Measurements from ENCODE around the gene CST9L. TPM values are rescaled to one million over a fixed set of nuclear protein-coding genes. Genes with fewer than 3 reads are reported as not detected.

Gene CST9L
- total RNA-seq, 1 donor from 2014 or later, result not detected

DNA sequence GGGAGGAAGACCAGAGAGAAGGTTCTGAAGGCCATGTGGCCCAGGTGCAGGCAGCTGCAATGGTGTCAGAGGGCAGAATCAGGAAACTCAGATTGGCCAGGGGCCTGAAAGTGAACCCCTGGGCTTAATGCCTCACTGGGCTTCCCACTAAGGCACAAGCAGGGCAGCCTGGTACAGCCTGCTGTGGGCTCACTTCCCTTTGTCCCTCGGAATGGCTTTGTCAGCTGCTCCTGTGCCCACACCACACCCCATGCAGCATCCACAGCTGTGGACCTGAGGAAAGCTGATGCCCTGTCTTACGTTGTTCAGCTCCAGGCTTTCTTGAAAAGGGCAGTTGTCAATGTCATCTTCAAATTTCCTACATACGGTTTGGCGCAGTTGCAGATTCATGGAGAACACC, 35.0 kb upstream of the CST9L start:
- intact Hi-C loops (cut with DNase I), result no loop called here
- Histone ChIP-seq H3K4me3 (no peak overlapping the region), H3K27me3 (no peaks in the 10 kb centered on the region), H3K9me3 (no peaks in the 10 kb centered on the region), H3K4me1 (no peaks in the 10 kb centered on the region), H3K36me3 (no peaks in the 10 kb centered on the region), H3K27ac (no peak overlapping the region)
- TF ChIP-seq, protein P1, sequence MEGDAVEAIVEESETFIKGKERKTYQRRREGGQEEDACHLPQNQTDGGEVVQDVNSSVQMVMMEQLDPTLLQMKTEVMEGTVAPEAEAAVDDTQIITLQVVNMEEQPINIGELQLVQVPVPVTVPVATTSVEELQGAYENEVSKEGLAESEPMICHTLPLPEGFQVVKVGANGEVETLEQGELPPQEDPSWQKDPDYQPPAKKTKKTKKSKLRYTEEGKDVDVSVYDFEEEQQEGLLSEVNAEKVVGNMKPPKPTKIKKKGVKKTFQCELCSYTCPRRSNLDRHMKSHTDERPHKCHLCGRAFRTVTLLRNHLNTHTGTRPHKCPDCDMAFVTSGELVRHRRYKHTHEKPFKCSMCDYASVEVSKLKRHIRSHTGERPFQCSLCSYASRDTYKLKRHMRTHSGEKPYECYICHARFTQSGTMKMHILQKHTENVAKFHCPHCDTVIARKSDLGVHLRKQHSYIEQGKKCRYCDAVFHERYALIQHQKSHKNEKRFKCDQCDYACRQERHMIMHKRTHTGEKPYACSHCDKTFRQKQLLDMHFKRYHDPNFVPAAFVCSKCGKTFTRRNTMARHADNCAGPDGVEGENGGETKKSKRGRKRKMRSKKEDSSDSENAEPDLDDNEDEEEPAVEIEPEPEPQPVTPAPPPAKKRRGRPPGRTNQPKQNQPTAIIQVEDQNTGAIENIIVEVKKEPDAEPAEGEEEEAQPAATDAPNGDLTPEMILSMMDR (IDR thresholded peaks at IDR 0.05), result no peak
- DNase-seq, result no peak
- no peak for ATAC-seq

DNA sequence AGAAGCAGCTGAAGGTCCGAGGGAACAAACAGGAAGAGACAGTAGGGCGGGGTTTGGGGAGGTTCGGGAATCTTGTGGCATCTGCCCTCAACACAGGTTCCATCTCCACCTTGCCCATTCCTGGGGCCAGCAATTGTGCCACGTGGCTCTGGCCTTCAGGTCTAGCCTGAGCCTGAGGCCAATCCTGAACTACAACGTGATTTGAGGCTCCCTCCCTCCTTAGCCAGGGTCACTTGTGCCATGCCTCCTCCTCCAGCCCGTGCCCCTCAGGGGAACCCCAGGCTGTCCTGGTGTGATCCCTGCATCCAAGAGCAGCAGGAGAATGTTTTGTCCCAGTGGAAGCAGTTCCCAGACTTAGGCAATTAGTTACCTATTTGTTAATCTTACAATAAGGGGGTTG, 34.4 kb upstream of the CST9L start:
- Histone ChIP-seq H3K4me1 (no peaks in the 10 kb centered on the region), H3K27ac (no peak overlapping the region), H3K27me3 (no peaks in the 10 kb centered on the region), H3K9me3 (no peaks in the 10 kb centered on the region), H3K4me3 (no peak overlapping the region), H3K36me3 (no peaks in the 10 kb centered on the region)
- intact Hi-C loops (cut with DNase I), result no loop called here
- TF ChIP-seq, protein P1 (IDR thresholded peaks at IDR 0.05), result no peak
- no peak for ATAC-seq
- no peak for DNase-seq

DNA sequence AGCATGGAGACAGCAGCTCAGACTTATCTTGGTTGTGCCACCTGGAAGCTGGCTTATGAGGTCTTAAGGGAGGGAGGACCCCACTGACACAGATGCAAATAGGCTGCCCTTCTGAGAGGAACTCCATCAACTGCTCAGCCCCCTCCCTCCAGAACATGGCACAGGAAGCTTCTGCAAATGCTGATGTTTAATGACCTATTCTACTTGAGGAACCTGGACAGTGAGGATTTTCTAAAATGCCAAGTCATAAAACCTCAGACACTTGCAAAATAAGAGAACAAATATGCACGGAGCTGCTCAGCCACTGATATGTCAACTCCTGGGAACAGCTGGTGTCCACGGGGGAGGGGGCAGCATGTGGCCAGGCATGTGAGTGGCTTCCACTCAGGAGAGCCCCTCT, 34.0 kb upstream of the CST9L start:
- TF ChIP-seq, protein P1 (IDR thresholded peaks at IDR 0.05), result no peak

DNA sequence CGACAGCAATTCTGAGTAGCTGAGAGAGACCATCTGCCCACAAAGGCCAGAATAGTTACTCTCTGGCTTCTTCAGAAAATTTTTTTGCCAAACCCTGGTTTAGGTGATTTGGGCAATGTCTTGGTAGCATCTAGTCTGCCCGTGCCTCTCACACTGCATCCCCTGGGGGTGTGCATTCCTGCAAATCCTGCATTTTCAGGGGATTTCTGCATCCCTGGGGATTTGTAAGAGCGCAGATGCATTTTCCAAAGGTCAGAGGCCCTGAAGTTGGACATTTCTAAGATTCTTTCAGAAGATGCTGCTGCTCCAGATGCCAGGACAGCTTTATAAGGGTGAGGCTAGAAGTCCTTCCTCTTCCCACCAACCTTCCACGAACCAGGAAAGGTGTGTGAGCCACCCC, 33.4 kb upstream of the CST9L start:
- TF ChIP-seq, protein P1 (IDR thresholded peaks at IDR 0.05), result no peak
- intact Hi-C loops (cut with DNase I), result no loop called here
- ATAC-seq (no peak), DNase-seq (no peak)
- H3K27me3 ChIP-seq, result no peaks in the 10 kb centered on the region
- H3K36me3 ChIP-seq, result no peaks in the 10 kb centered on the region
- no peak overlapping the region for H3K4me3 ChIP-seq
- H3K9me3 ChIP-seq, result no peaks in the 10 kb centered on the region
- no peak overlapping the region for H3K27ac ChIP-seq
- H3K4me1 ChIP-seq, result no peaks in the 10 kb centered on the region

More for the DNA sequence above, 34.0 kb upstream of the CST9L start:
- Histone ChIP-seq H3K27me3 (no peaks in the 10 kb centered on the region), H3K27ac (no peak overlapping the region), H3K4me1 (no peaks in the 10 kb centered on the region), H3K9me3 (no peaks in the 10 kb centered on the region), H3K36me3 (no peaks in the 10 kb centered on the region), H3K4me3 (no peak overlapping the region)
- no peak for ATAC-seq
- intact Hi-C loops (cut with DNase I), result no loop called here
- DNase-seq, result no peak

- intact Hi-C loops (cut with DNase I), result no loop called here
- Histone ChIP-seq H3K27ac (no peak overlapping the region), H3K27me3 (no peaks in the 10 kb centered on the region), H3K4me3 (no peak overlapping the region), H3K9me3 (no peaks in the 10 kb centered on the region), H3K4me1 (no peaks in the 10 kb centered on the region), H3K36me3 (no peaks in the 10 kb centered on the region)
- TF ChIP-seq, protein P1 (IDR thresholded peaks at IDR 0.05), result no peak
- DNase-seq (no peak), ATAC-seq (no peak)
Measured at GRCh38 chr20:23598481-23598880, 30.2 kb upstream of the CST9L start.

GRCh38 chr20:23596579-23597250, 28.4 kb upstream of the CST9L start:
- H3K36me3 ChIP-seq, result no peaks in the 10 kb centered on the region
- DNase-seq (no peak), ATAC-seq (no peak)
- H3K9me3 ChIP-seq, result no peaks in the 10 kb centered on the region
- no peaks in the 10 kb centered on the region for H3K4me1 ChIP-seq
- no peak overlapping the region for H3K27ac ChIP-seq
- TF ChIP-seq, protein P1 (IDR thresholded peaks at IDR 0.05), result no peak
- H3K4me3 ChIP-seq, result no peak overlapping the region
- no peaks in the 10 kb centered on the region for H3K27me3 ChIP-seq
- intact Hi-C loops (cut with DNase I), result no loop called here

Measured in upper lobe of right lung (tissue), 1 donor.